ENCODE data around the gene MPZL3. TPM values are rescaled to one million over a fixed set of nuclear protein-coding genes. Genes with fewer than 3 reads are reported as not detected.

MPZL3 gene
- total RNA-seq (2014; rRNA removed; shearing (Covaris generic)): 2.9 and 5.7 TPM in 2 replicates
- 0.92 and 1.3 TPM in 2 replicates for polyA plus RNA-seq (2016; fragmentation: Nextera tagmentation; extraction: Ambion mirVana)
- long read RNA-seq, partial matches to known transcripts: 0 of 1 reads
- long read RNA-seq, other reads (novel, unspliced or antisense): 1 of 1 reads

- H2AFZ ChIP-seq: peak within 1 kb of the TSS; percentile 93
- peak within 1 kb of the TSS; percentile 69 for H3K4me2 ChIP-seq
- H3K36me3 ChIP-seq (ENCODE audit: insufficient read depth): no peaks in the 10 kb centered on the region
- peaks cover 11% of the 10 kb centered on the region; the same call in 1 of the 2 replicates for H3K27me3 ChIP-seq (ENCODE audit: insufficient read depth)
- ATAC-seq: peak; percentile 98
- no peaks in the 10 kb centered on the region for H3K79me2 ChIP-seq (replicated peaks; ENCODE audit: insufficient read depth)
- H3K4me1 ChIP-seq (ENCODE audit: insufficient read depth): peaks cover 4% of the 10 kb centered on the region; the same call in 1 of the 2 replicates
- Mint-ChIP-seq H3K27me3 (ENCODE audit: insufficient read depth, low read depth, poor library complexity) (peaks cover 2% of the 10 kb centered on the region), H3K4me3 (peak within 1 kb of the TSS; percentile 95), H3K4me1 (peaks cover 5% of the 10 kb centered on the region; the same call in 2 of the 3 replicates), H3K36me3 (ENCODE audit: low read depth) (no peaks in the 10 kb centered on the region), H3K27ac (peak within 1 kb of the TSS; percentile 100), H3K9me3 (no peaks in the 10 kb centered on the region; the same call in 2 of the 3 replicates)
- H3F3A ChIP-seq (replicated peaks; ENCODE audit: low read depth): no peaks in the 10 kb centered on the region
- peak; percentile 98 for DNase-seq (ENCODE audit: low spot score)
- H3K9me2 ChIP-seq (ENCODE audit: insufficient read depth): no peaks in the 10 kb centered on the region
- H3K27ac ChIP-seq (ENCODE audit: low read depth): peak within 1 kb of the TSS; percentile 98
- H3K4me3 ChIP-seq: peak within 1 kb of the TSS; percentile 79
- H4K20me1 ChIP-seq (replicated peaks; ENCODE audit: insufficient read depth): no peaks in the 10 kb centered on the region
- TF ChIP-seq ZNF114 (CRISPR knock-in tag; IDR thresholded peaks at IDR 0.05) (peak; percentile 33; the same call in 1 of the 2 replicates), POLR2AphosphoS5 (IDR thresholded peaks at IDR 0.05; ENCODE audit: low read depth) (peak; percentile 75), CREB1 (CRISPR knock-in tag; IDR thresholded peaks at IDR 0.05; ENCODE audit: low read depth) (peak; percentile 96), ETS1 (IDR thresholded peaks at IDR 0.05) (peak; percentile 70), NANOG (IDR thresholded peaks at IDR 0.05; ENCODE audit: borderline replicate concordance) (no peak)
Measured at GRCh38 chr11:118251858-118252652, at the start of gene MPZL3. TSS of gene MPZL3 (minus strand) at chr11:118252365. CDS start at chr11:118252294, 71 bp downstream.

GRCh38 chr11:118301600-118302195 lies 49.5 kb upstream of the MPZL3 start:
- no peaks in the 10 kb centered on the region for H3K27me3 ChIP-seq (ENCODE audit: insufficient read depth)
- H3K4me2 ChIP-seq: no peak overlapping the region
- H3K27ac ChIP-seq (ENCODE audit: low read depth): no peak overlapping the region
- Mint-ChIP-seq H3K27ac (no peak overlapping the region), H3K4me3 (no peak overlapping the region), H3K36me3 (ENCODE audit: low read depth) (no peaks in the 10 kb centered on the region), H3K4me1 (peaks cover 9% of the 10 kb centered on the region; the same call in 2 of the 3 replicates), H3K9me3 (no peaks in the 10 kb centered on the region), H3K27me3 (ENCODE audit: insufficient read depth, low read depth, poor library complexity) (no peaks in the 10 kb centered on the region)
- H3K4me3 ChIP-seq: no peak overlapping the region
- 0 out of 2 replicates have a peak overlapping the region, but pooled peaks have one; percentile 16 for H2AFZ ChIP-seq
- DNase-seq (ENCODE audit: low spot score) (no peak), ATAC-seq (no peak)
- H3F3A ChIP-seq (replicated peaks; ENCODE audit: low read depth): no peaks in the 10 kb centered on the region
- H3K4me1 ChIP-seq (ENCODE audit: insufficient read depth): no peaks in the 10 kb centered on the region
- H3K36me3 ChIP-seq (ENCODE audit: insufficient read depth): no peaks in the 10 kb centered on the region
- no peaks in the 10 kb centered on the region for H4K20me1 ChIP-seq (replicated peaks; ENCODE audit: insufficient read depth)
- no peaks in the 10 kb centered on the region for H3K79me2 ChIP-seq (replicated peaks; ENCODE audit: insufficient read depth)
- no peaks in the 10 kb centered on the region for H3K9me2 ChIP-seq (ENCODE audit: insufficient read depth)
- TF ChIP-seq JUNB (IDR thresholded peaks at IDR 0.05; ENCODE audit: unreplicated experiment) (no peak), STAT1 (IDR thresholded peaks at IDR 0.05; ENCODE audit: unreplicated experiment) (no peak), REST (IDR thresholded peaks at IDR 0.05; ENCODE audit: unreplicated experiment) (no peak)
- TF ChIP-seq, protein P1, sequence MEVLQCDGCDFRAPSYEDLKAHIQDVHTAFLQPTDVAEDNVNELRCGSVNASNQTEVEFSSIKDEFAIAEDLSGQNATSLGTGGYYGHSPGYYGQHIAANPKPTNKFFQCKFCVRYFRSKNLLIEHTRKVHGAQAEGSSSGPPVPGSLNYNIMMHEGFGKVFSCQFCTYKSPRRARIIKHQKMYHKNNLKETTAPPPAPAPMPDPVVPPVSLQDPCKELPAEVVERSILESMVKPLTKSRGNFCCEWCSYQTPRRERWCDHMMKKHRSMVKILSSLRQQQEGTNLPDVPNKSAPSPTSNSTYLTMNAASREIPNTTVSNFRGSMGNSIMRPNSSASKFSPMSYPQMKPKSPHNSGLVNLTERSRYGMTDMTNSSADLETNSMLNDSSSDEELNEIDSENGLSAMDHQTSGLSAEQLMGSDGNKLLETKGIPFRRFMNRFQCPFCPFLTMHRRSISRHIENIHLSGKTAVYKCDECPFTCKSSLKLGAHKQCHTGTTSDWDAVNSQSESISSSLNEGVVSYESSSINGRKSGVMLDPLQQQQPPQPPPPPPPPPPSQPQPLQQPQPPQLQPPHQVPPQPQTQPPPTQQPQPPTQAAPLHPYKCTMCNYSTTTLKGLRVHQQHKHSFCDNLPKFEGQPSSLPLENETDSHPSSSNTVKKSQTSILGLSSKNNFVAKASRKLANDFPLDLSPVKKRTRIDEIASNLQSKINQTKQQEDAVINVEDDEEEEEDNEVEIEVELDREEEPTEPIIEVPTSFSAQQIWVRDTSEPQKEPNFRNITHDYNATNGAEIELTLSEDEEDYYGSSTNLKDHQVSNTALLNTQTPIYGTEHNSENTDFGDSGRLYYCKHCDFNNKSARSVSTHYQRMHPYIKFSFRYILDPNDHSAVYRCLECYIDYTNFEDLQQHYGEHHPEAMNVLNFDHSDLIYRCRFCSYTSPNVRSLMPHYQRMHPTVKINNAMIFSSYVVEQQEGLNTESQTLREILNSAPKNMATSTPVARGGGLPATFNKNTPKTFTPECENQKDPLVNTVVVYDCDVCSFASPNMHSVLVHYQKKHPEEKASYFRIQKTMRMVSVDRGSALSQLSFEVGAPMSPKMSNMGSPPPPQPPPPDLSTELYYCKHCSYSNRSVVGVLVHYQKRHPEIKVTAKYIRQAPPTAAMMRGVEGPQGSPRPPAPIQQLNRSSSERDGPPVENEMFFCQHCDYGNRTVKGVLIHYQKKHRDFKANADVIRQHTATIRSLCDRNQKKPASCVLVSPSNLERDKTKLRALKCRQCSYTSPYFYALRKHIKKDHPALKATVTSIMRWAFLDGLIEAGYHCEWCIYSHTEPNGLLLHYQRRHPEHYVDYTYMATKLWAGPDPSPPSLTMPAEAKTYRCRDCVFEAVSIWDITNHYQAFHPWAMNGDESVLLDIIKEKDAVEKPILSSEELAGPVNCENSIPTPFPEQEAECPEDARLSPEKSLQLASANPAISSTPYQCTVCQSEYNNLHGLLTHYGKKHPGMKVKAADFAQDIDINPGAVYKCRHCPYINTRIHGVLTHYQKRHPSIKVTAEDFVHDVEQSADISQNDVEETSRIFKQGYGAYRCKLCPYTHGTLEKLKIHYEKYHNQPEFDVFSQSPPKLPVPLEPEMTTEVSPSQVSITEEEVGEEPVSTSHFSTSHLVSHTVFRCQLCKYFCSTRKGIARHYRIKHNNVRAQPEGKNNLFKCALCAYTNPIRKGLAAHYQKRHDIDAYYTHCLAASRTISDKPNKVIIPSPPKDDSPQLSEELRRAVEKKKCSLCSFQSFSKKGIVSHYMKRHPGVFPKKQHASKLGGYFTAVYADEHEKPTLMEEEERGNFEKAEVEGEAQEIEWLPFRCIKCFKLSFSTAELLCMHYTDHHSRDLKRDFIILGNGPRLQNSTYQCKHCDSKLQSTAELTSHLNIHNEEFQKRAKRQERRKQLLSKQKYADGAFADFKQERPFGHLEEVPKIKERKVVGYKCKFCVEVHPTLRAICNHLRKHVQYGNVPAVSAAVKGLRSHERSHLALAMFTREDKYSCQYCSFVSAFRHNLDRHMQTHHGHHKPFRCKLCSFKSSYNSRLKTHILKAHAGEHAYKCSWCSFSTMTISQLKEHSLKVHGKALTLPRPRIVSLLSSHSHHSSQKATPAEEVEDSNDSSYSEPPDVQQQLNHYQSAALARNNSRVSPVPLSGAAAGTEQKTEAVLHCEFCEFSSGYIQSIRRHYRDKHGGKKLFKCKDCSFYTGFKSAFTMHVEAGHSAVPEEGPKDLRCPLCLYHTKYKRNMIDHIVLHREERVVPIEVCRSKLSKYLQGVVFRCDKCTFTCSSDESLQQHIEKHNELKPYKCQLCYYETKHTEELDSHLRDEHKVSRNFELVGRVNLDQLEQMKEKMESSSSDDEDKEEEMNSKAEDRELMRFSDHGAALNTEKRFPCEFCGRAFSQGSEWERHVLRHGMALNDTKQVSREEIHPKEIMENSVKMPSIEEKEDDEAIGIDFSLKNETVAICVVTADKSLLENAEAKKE (CRISPR knock-in tag; IDR thresholded peaks at IDR 0.05): no peak

All from GM23338 (cell line).